ENCODE data around the gene VIPR2.

VIPR2 gene

DNA sequence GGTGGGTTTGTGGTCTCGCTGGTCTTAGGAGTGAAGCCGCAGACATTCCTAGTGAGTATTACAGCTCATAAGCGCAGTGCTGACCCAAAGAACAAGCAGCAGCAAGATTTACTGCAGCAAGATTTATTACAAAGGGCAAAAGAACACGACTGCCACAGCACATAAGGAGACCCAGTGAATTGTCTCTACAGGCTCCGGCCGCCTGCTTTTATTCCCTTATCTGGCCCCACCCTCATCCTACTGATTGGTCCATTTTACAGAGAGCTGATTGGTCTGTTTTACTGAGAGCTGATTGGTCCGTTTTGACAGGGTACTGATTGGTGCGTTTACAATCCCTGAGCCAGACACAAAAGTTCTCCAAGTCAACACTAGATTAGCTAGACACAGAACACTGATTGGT, 82.1 kb downstream of the VIPR2 start:
- DNase-seq: peak; percentile 18

- DNase-seq: peak; percentile 3
Measured at GRCh38 chr7:159061674-159062212, 82.9 kb downstream of the VIPR2 start.

DNA sequence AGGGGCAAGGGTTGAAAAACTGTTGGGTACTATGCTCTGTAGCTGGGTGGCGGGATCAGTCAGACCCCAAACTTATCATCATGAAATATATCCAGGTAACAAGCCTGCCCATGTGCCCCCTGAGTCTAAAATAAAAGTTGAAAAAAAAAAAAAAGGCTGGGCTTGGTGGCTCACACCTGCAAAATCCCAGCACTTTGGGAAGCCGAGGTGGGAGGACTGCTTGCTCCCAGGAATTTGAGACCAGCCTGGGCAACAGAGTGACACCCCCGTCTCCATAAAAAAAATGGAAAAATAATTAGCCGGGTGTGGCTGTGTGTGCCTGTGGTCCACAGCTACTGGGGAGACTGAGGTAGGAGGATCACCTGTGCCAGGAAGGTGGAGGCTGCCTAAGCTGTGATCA, 83.5 kb downstream of the VIPR2 start:
- DNase-seq: no peak

GRCh38 chr7:159060440-159060839, 84.2 kb downstream of the VIPR2 start:
- DNase-seq: no peak

DNA sequence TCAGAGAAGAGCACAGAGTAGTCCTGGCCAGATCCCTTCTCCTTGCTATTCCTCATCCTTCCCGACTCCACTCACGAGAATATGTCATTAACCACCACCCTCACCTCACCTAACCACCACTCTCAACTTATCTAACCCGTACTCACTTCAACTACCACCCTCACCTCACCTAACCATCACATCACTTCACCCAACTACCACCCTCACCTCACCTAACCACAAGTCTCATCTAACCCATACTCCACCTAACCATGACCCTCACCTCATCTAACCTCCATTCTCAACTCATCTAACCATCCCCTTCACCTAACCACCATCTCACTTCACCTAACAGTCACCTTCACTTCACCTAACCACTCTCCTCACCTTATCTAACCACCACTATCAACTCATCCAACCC, 85.0 kb downstream of the VIPR2 start:
- no peak for DNase-seq

- DNase-seq: no peak
Measured at GRCh38 chr7:159057647-159058046, 87.0 kb downstream of the VIPR2 start.

DNA sequence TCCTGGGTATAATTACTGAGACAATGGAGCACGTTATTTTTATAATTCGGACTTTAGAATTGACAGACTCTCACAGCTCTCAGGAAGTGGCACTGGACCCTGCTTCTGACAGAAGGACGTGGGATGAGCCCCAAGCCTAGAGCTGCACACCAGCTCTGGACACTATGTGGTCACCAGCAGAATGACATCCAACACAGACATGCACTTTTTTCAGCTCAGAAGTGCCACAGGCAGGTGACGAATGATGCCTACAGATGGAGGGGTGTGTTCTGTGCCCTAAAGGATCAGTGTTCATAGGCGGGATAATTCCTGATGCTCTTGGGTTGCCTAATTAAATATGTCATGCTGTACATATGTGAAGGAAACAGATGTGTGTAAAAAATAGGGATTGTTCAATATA, 87.9 kb downstream of the VIPR2 start:
- no peak for DNase-seq

DNA sequence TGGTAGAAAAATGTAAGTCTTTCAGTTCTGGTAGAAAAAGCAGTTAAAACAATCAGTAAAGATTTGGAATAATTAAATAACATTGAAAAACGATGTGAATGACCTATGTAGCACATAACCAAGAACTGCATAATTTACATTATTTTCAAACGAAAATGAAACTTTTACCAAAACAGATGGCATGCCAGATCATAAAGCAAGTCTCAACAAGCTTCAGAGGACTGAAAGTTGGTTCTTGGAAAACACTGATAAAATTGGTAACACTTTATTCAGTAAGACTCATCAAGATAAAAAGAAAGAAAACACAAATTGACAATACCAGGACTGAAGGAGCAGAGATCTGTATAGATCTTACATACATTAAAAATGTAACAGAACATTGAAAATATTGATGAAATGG, 92.8 kb downstream of the VIPR2 start:
- DNase-seq: no peak

DNA sequence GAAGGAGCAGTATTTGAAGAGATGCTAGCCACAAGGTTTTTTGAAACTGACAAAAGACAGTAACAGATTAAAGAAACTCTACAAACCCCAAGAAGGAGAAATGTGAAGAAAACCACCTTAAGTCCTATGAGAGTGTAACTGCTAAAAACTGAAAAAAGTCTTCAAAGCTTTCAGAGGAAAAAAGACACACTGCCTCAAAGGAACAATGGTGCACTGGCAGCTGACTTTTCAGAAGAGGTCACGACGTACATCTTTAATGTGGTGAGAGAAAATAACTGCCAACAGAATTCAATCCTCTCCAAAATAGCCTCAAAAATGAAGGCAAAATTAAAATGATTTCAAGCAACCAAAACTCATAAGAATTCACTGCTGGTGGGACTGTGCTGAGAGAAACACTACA, 94.0 kb downstream of the VIPR2 start:
- DNase-seq: no peak

- DNase-seq: no peak
Measured at GRCh38 chr7:159049266-159050025, 95.2 kb downstream of the VIPR2 start.

DNA sequence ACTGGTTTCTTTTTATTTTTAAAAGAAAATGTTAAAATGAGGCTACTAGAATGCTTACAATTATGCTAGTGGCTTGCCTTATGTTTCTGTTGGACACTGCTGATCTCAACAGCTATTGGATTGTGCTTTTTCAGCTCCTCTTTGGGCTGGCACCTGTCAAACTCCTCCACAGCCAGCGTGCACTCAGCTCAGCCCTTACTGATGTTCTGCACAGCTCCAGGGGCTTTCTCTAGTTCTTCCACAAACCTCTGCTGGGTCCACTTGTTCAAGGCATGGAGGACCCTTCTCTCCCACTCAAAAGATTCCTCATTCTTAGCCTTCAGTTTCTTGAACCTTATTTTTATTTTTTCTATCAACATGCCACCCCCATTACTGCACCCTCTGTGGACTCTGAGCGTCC, 96.0 kb downstream of the VIPR2 start:
- DNase-seq: no peak

GRCh38 chr7:159047536-159047935, 97.1 kb downstream of the VIPR2 start:
- DNase-seq: no peak

GRCh38 chr7:159046300-159046699, 98.4 kb downstream of the VIPR2 start:
- DNase-seq: no peak

DNA sequence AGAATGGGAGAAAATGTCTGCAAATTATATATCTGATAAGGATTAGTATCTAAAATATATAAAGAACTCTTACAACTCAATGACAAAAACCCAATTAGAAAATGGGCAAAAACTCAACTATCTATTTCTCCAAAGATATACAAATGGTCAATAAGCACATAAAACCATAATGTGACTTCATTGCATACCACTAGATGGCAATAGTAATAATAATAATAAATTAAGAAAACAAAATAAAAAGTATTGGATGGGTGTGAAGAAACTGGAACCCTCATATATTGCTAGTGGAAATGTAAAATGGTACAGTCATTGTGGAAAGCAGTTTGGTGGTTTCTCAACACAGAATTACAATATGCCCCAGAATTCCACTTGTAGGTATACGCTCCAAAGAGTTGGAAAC, 98.8 kb downstream of the VIPR2 start:
- DNase-seq: no peak

- no peak for DNase-seq
Measured at GRCh38 chr7:159042581-159043101, 102.0 kb downstream of the VIPR2 start.

- DNase-seq: no peak
Measured at GRCh38 chr7:159042103-159042502, 102.6 kb downstream of the VIPR2 start.

DNA sequence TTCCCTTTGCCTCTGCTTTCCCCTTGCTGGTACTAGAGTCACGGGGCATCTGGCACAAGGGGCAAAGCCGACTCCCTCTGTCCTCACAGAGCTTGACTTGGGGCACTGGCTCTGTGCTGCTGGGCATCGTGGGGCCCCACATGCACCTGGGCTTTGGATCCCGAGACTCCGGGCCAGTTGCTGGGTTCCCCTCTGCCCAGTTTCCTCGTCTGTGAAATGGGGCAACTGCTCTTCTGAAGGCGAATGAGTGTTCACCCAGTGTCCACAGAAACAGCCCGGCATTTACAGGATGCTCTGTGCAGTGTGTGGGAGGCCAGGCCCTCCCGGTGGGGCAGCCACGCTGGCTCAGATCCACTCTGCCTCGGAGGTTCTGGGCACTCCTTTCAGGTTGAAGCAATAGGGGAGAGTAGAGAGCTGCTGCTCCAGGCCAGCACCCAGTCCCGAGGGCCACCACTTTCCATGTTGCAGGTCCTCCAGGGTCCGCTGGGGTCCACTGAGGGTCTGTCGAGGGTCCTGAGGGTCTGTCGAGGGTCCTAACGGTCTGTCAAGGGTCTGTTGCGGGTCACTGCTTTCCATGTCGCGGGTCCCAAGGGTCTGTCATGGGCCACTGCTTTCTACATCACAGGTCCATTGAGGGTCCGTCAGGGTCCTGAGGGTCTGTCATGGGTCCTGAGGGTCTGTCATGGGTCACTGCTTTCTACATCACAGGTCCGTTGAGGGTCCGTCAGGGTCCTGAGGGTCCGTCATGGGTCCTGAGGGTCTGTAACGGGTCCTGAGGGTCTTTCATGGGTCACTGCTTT, 103.6 kb downstream of the VIPR2 start:
- no peak for DNase-seq

- DNase-seq: no peak
Measured at GRCh38 chr7:159040146-159040545, 104.5 kb downstream of the VIPR2 start.

- DNase-seq: no peak
Measured at GRCh38 chr7:159039716-159040115, 105.0 kb downstream of the VIPR2 start.

DNA sequence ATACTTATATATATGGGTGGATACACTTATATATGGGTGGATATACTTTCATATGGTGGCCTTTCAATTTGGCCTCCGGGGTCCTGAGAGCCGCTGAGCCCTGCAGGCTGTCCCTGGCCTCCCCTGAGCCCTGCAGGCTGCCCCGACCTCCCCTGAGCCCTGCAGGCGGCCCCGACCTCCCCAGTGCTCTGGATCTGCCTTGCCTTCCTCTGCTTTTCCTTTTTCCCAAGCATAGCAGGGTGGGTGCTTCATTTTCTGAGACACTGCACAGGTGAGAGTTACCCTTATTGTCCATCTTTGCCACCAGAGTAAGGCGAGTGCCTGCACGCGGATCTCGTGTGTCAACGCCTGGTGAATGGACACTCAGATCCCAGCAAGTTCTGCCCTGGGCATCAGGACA, 106.6 kb downstream of the VIPR2 start:
- no peak for DNase-seq

DNA sequence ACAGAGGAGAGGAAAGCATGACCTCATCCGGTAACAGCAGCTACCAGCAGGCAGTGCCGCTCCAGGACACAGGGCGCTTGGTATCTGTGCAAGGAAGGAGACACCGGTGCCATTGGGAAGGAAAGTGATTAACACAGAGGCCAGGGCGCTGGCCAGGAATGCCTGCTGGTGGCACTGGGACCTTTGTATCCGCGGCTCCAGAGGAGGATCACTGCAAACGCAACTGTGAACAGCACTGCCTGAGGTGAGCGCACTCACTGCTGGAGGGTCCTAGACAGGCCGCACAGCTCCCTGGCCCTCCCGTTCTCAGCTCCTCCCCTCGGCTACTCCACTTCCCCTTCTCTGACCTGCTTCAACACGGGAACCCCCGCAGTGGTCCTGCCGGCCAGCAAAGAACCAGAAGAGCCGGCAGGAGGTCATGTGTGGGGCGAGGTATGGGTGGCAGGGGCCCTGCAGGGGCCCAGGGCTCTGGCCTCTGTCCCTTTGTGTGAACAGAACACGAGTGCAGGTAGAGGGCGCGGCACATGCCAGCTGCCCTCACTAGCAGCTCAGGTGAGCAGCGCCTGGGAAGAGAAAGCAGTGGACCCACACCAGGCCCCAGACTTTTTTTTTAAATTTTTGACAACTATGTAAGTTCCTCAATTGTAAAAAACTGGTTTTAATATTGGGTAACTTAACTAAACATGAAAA, 107.6 kb downstream of the VIPR2 start:
- DNase-seq: no peak

DNA sequence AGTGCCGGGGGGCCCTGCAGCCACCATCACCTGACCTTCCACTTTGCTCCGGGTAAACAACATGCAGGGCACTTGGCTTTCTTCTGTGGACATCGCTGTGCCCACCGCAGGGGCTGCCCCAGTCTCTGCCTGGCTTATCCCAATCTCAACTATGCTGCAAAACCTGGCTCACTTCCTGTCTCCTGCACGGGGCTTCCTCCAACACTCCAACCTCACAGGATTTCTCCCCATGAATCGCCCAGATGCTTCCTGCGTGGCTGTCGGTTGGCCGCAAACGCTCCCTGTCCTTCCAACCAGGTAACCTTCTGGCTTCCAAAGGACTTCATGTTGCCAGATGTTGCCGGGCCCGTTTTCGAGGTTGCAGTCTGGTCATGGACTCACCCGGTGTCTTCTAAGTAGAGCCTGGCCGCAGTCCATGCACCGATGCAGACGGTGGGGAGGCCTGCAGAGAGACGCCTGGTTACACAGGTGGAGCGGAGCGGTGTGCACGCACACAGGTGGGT, 109.0 kb downstream of the VIPR2 start:
- DNase-seq: no peak

GRCh38 chr7:159034988-159035387, 109.7 kb downstream of the VIPR2 start:
- no peak for DNase-seq

Measured in fibroblast of upper back skin (primary cell).